PC-9 (cell line): ENCODE data around the gene USP12. TPM values are rescaled to one million over a fixed set of nuclear protein-coding genes. Genes with fewer than 3 reads are reported as not detected.

ENCODE experiments used
- BruUV-seq: library from RNA; stranded (reverse); fragments of 400-500 nt; replicated peaks from 2 replicates; lab custom pipeline; 2021; lab: Mats Ljungman, UMichigan
- CTCF ChIA-PET: fragments of 300-600 bp; sonication (Branson Sonifier 250); formaldehyde crosslinking; loops from one replicate; lab custom pipeline; 2022; ENCODE audit warnings: antibody characterized with exemption; lab: Charles Lee
- POLR2A ChIA-PET: fragments of 300-600 bp; sonication (Branson Sonifier 250); formaldehyde crosslinking; loops from one replicate; lab custom pipeline; 2022; ENCODE audit warnings: antibody characterized with exemption; ENCODE audit not compliant: unreplicated experiment; lab: Charles Lee
- DNase-seq, 2 experiments: peaks; one replicate each; pipeline versions ENCODE4 v3.0.0 to v3.0.0-alpha.2; 2015 to 2022; ENCODE audit warnings: mixed read lengths in 1 of 2
- H2AFZ ChIP-seq: fragments of 200-600 bp; sonication (generic); 2 replicates; pipeline ENCODE4 v1.8.1; 2017; ENCODE audit warnings: antibody characterized with exemption
- H3F3A ChIP-seq: fragments of 200-600 bp; sonication (generic); 2 replicates; pipeline ENCODE4 v1.8.1; 2017; ENCODE audit warnings: antibody characterized with exemption, mild to moderate bottlenecking, low read depth; ENCODE audit not compliant: insufficient read depth
- H3K27ac ChIP-seq: fragments of 200-600 bp; sonication (generic); 2 replicates; pipeline ENCODE4 v1.6.1; 2016; ENCODE audit warnings: mixed run types
- H3K27me3 ChIP-seq: fragments of 200-600 bp; sonication (generic); 2 replicates; pipeline ENCODE4 v1.6.1; 2016; ENCODE audit warnings: low read depth, mixed run types; ENCODE audit not compliant: insufficient read depth
- H3K36me3 ChIP-seq: fragments of 200-600 bp; sonication (generic); 2 replicates; pipeline ENCODE4 v1.6.1; 2016; ENCODE audit warnings: low read depth, mixed run types
- H3K4me1 ChIP-seq: fragments of 200-600 bp; sonication (generic); replicated peaks from 2 replicates; pipeline ENCODE4 v1.6.1; 2016; ENCODE audit warnings: mixed run types; ENCODE audit not compliant: insufficient read depth
- H3K4me2 ChIP-seq: fragments of 200-600 bp; sonication (generic); 2 replicates; pipeline ENCODE4 v1.6.1; 2017; ENCODE audit warnings: mixed run types
- H3K4me3 ChIP-seq: fragments of 200-600 bp; sonication (generic); 2 replicates; pipeline ENCODE4 v1.6.1; 2016; ENCODE audit warnings: mixed run types
- H3K79me2 ChIP-seq: fragments of 200-600 bp; sonication (generic); 2 replicates; pipeline ENCODE4 v1.6.1; 2017; ENCODE audit warnings: low read depth, mixed run types
- H3K9me2 ChIP-seq: fragments of 200-600 bp; sonication (generic); 2 replicates; pipeline ENCODE4 v1.8.1; 2017; ENCODE audit warnings: mild to moderate bottlenecking; ENCODE audit not compliant: insufficient read depth
- H3K9me3 ChIP-seq: fragments of 200-600 bp; sonication (generic); 2 replicates; pipeline ENCODE4 v1.8.1; 2016; ENCODE audit warnings: low read depth; ENCODE audit not compliant: insufficient read depth
- H4K20me1 ChIP-seq: fragments of 200-600 bp; sonication (generic); 2 replicates; pipeline ENCODE4 v1.8.1; 2017; ENCODE audit not compliant: insufficient read depth
- EZH2 ChIP-seq: fragments of 200-600 bp; sonication (generic); IDR thresholded peaks from 2 replicates; pipeline ENCODE4 v1.8.0; 2017; ENCODE audit warnings: antibody characterized with exemption, low read depth
- intact Hi-C: fragments of 100-400 bp; cut with micrococcal nuclease; formaldehyde crosslinking; loops from one replicate; pipeline ENCODE4 v1.10.0; 2022; ENCODE audit not compliant: unreplicated experiment
- total RNA-seq: library from RNA; stranded (reverse); gene quantifications from 2 replicates; pipeline ENCODE4 v1.2.3, GENCODE V29; 2021
- TF ChIP-seq, protein P1 (sequence below): fragments of 200-600 bp; sonication (generic); conservative IDR thresholded peaks from 2 replicates; pipeline ENCODE4 v1.6.1; 2017; ENCODE audit warnings: mixed run types, antibody characterized with exemption, mild to moderate bottlenecking, moderate library complexity

Gene USP12
- total RNA-seq, 1 experiment from 2014 or later = 20.8 TPM

DNA sequence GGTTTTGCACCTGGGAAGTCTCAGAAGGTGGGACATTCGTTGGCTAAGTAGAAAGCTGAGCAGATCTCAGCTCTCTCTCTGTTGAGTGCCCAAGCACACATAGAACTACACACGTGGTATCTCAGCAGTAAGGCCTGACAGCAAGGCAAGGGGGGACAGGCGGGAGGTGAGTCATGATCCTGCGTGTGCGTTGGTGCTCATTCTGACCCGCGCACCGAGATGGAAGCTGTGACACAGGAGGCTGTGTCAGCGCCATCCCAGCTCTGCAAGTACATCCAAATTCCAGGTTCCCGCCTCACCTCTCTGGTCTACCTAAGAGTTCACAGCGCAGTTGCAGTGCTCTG is 135.7 kb downstream of the USP12 start:
- Histone ChIP-seq H3K9me3 (no peaks in the 10 kb centered on the region), H3K79me2 (no peaks in the 10 kb centered on the region), H3F3A (peaks cover 11% of the 10 kb centered on the region; the same call in 1 of the 2 replicates), H3K4me2 (peak overlapping the region; percentile 50), H2AFZ (no peak overlapping the region), H3K27ac (no peak overlapping the region), H3K27me3 (no peaks in the 10 kb centered on the region), H3K9me2 (no peaks in the 10 kb centered on the region), H4K20me1 (no peaks in the 10 kb centered on the region), H3K36me3 (no peaks in the 10 kb centered on the region), H3K4me3 (no peak overlapping the region), H3K4me1 (peaks cover 26% of the 10 kb centered on the region)
- DNase-seq = peak; percentile 18 to 42
- POLR2A ChIA-PET = no interaction called here
- CTCF ChIA-PET = no interaction called here
- intact Hi-C loops = loop anchor here (10.0 kb wide), 1 partner anchor 51 kb away; no protein-coding TSS in a partner anchor
- BruUV-seq = no TSS peak
- TF ChIP-seq EZH2 = no peak
- TF ChIP-seq, protein P1, sequence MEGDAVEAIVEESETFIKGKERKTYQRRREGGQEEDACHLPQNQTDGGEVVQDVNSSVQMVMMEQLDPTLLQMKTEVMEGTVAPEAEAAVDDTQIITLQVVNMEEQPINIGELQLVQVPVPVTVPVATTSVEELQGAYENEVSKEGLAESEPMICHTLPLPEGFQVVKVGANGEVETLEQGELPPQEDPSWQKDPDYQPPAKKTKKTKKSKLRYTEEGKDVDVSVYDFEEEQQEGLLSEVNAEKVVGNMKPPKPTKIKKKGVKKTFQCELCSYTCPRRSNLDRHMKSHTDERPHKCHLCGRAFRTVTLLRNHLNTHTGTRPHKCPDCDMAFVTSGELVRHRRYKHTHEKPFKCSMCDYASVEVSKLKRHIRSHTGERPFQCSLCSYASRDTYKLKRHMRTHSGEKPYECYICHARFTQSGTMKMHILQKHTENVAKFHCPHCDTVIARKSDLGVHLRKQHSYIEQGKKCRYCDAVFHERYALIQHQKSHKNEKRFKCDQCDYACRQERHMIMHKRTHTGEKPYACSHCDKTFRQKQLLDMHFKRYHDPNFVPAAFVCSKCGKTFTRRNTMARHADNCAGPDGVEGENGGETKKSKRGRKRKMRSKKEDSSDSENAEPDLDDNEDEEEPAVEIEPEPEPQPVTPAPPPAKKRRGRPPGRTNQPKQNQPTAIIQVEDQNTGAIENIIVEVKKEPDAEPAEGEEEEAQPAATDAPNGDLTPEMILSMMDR = no peak

GRCh38 chr13:27034678-27035111 is 136.9 kb downstream of the USP12 start:
- no TSS peak for BruUV-seq
- H2AFZ ChIP-seq = no peak overlapping the region
- TF ChIP-seq EZH2 = no peak
- TF ChIP-seq, protein P1 = no peak
- H3K9me2 ChIP-seq = no peaks in the 10 kb centered on the region
- H3K4me1 ChIP-seq = peaks cover 26% of the 10 kb centered on the region
- no peaks in the 10 kb centered on the region for H4K20me1 ChIP-seq
- no peak overlapping the region for H3K27ac ChIP-seq
- no peak overlapping the region for H3K4me2 ChIP-seq
- intact Hi-C loops = loop anchor here (10.0 kb wide), 1 partner anchor 50 kb away; no protein-coding TSS in a partner anchor
- no peaks in the 10 kb centered on the region for H3K79me2 ChIP-seq
- CTCF ChIA-PET = no interaction called here
- POLR2A ChIA-PET = no interaction called here
- DNase-seq = no peak
- H3K36me3 ChIP-seq = no peaks in the 10 kb centered on the region
- H3K4me3 ChIP-seq = no peak overlapping the region
- peaks cover 11% of the 10 kb centered on the region; the same call in 1 of the 2 replicates for H3F3A ChIP-seq
- H3K9me3 ChIP-seq = no peaks in the 10 kb centered on the region
- no peaks in the 10 kb centered on the region for H3K27me3 ChIP-seq

- H3K27ac ChIP-seq = no peak overlapping the region
- no peak overlapping the region for H3K4me2 ChIP-seq
- TF ChIP-seq, protein P1 = no peak
- TF ChIP-seq EZH2 = no peak
Measured at GRCh38 chr13:27028683-27029480, 142.7 kb downstream of the USP12 start.

More at GRCh38 chr13:27028683-27029480, 142.7 kb downstream of the USP12 start:
- Histone ChIP-seq H3K36me3 (no peaks in the 10 kb centered on the region), H3K9me2 (no peaks in the 10 kb centered on the region; the same call in 1 of the 2 replicates), H3K79me2 (no peaks in the 10 kb centered on the region), H3K27me3 (no peaks in the 10 kb centered on the region), H3F3A (no peaks in the 10 kb centered on the region), H2AFZ (no peak overlapping the region), H3K4me3 (no peak overlapping the region), H3K9me3 (no peaks in the 10 kb centered on the region), H3K4me1 (peaks cover 9% of the 10 kb centered on the region), H4K20me1 (no peaks in the 10 kb centered on the region)
- DNase-seq = no peak
- CTCF ChIA-PET = no interaction called here
- intact Hi-C loops = no loop called here
- POLR2A ChIA-PET = interaction anchor here (0.6 kb wide), 1 partner anchor 23 kb away, joined by 3 read pairs; no protein-coding TSS in a partner anchor
- no TSS peak for BruUV-seq
